Measurements from ENCODE around the gene ADGRD1. TPM values are rescaled to one million over a fixed set of nuclear protein-coding genes. Genes with fewer than 3 reads are reported as not detected.

The ADGRD1 gene
- total RNA-seq, 3 donors from 2014 or later, result 11.6 to 47.5 (median 18.7) TPM

GRCh38 chr12:131130311-131130911, 176.7 kb downstream of the ADGRD1 start:
- Histone ChIP-seq H3K9me3 (no peaks in the 10 kb centered on the region), H3K4me3 (no peak overlapping the region), H3K27ac (no peak overlapping the region), H3K27me3 (no peaks in the 10 kb centered on the region), H3K4me1 (peaks cover 0 to 5% of the 10 kb centered on the region in 2 donors), H3K36me3 (no peaks in the 10 kb centered on the region)
- intact Hi-C loops (cut with DNase I; ENCODE audit: low total_unique reads), result no loop called here
- TF ChIP-seq POLR2A (IDR thresholded peaks at IDR 0.05) (no peak), POLR2AphosphoS5 (IDR thresholded peaks at IDR 0.05) (no peak), CTCF (IDR thresholded peaks at IDR 0.05) (no peak)
- no peak for DNase-seq (ENCODE audit: low spot score in 2 of 2)

- Histone ChIP-seq H3K27me3 (no peaks in the 10 kb centered on the region), H3K27ac (no peak overlapping the region), H3K9me3 (no peaks in the 10 kb centered on the region), H3K36me3 (no peaks in the 10 kb centered on the region), H3K4me3 (no peak overlapping the region), H3K4me1 (peaks cover 0 to 5% of the 10 kb centered on the region in 2 donors)
- no peak for DNase-seq (ENCODE audit: low spot score in 2 of 2)
- TF ChIP-seq CTCF (IDR thresholded peaks at IDR 0.05) (no peak), POLR2AphosphoS5 (IDR thresholded peaks at IDR 0.05) (no peak), POLR2A (IDR thresholded peaks at IDR 0.05) (no peak)
- intact Hi-C loops (cut with DNase I; ENCODE audit: low total_unique reads), result no loop called here
Observed at GRCh38 chr12:131131077-131131807, 177.5 kb downstream of the ADGRD1 start.

- intact Hi-C loops (cut with DNase I; ENCODE audit: low total_unique reads), result no loop called here
- no peak overlapping the region for H3K4me3 ChIP-seq
- no peaks in the 10 kb centered on the region for H3K36me3 ChIP-seq
- no peaks in the 10 kb centered on the region for H3K9me3 ChIP-seq
- DNase-seq (ENCODE audit: low spot score in 2 of 2), result no peak
- peak overlapping the region in 1 of 2 donors; percentile 32 for H3K27ac ChIP-seq
- TF ChIP-seq POLR2AphosphoS5 (IDR thresholded peaks at IDR 0.05) (no peak), POLR2A (IDR thresholded peaks at IDR 0.05) (no peak), CTCF (IDR thresholded peaks at IDR 0.05) (no peak)
- H3K4me1 ChIP-seq, result peaks cover 0 to 5% of the 10 kb centered on the region in 2 donors
- H3K27me3 ChIP-seq, result no peaks in the 10 kb centered on the region
Observed at GRCh38 chr12:131131808-131132117, 178.1 kb downstream of the ADGRD1 start.

- intact Hi-C loops (cut with DNase I; ENCODE audit: low total_unique reads), result no loop called here
- H3K4me3 ChIP-seq, result peak overlapping the region in 1 of 3 donors; percentile 33
Observed at GRCh38 chr12:131132118-131132892, 178.6 kb downstream of the ADGRD1 start.

More at GRCh38 chr12:131132118-131132892, 178.6 kb downstream of the ADGRD1 start:
- peak; percentile 43 to 75 (median 67) for TF ChIP-seq CTCF (IDR thresholded peaks at IDR 0.05)
- TF ChIP-seq POLR2A (IDR thresholded peaks at IDR 0.05), result no peak
- no peak for TF ChIP-seq POLR2AphosphoS5 (IDR thresholded peaks at IDR 0.05)
- H3K4me1 ChIP-seq, result peaks cover 0 to 5% of the 10 kb centered on the region in 2 donors
- peak; percentile 25 to 69 for DNase-seq (ENCODE audit: low spot score in 2 of 2)
- no peaks in the 10 kb centered on the region for H3K36me3 ChIP-seq
- H3K27ac ChIP-seq, result peak overlapping the region in 1 of 2 donors; percentile 43
- H3K9me3 ChIP-seq, result no peaks in the 10 kb centered on the region
- H3K27me3 ChIP-seq, result no peaks in the 10 kb centered on the region

All from breast epithelium (tissue), 4 donors.